C4-2B (cell line): ENCODE data around the gene TMEM116.

Source experiments
- ZFX ChIP-seq: fragments of 450-650 bp; IDR thresholded peaks from 2 replicates; pipeline ENCODE4 v1.6.1; 2017
- TF ChIP-seq, protein P1 (sequence below): fragments of 450-650 bp; conservative IDR thresholded peaks from 2 replicates; pipeline ENCODE4 v1.5.1; 2017; ENCODE audit warnings: mild to moderate bottlenecking

DNA sequence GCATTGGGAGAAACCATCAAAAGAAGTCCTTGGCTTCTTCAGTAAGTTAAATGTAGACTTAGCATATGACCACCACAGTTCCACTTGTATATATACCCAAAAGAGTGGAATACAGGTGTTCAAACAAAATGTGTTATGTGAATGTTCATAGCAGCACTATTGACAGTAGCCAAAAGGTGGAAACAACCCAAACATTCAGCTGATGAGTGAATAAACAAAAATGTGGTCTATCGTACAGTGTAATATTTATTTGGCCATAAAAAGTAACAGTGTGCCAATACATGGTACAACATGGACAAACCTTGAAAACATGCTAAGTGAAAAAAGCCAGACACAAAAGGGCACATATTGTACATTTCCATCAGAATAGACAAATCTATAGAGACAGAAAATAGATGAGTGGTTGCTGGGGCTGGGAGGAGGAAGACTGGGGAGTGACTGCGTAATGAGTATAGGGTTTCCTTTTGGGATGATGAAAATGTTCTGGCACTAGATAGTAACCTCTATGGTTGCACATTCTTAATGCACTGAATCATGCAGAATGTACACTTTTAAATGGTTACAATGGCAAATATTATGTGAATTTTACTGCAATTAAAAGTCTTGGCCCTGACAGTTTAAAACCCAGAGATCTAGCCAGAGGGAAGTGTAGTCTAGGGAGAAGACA, 5.7 kb upstream of the TMEM116 start:
- TF ChIP-seq, protein P1, sequence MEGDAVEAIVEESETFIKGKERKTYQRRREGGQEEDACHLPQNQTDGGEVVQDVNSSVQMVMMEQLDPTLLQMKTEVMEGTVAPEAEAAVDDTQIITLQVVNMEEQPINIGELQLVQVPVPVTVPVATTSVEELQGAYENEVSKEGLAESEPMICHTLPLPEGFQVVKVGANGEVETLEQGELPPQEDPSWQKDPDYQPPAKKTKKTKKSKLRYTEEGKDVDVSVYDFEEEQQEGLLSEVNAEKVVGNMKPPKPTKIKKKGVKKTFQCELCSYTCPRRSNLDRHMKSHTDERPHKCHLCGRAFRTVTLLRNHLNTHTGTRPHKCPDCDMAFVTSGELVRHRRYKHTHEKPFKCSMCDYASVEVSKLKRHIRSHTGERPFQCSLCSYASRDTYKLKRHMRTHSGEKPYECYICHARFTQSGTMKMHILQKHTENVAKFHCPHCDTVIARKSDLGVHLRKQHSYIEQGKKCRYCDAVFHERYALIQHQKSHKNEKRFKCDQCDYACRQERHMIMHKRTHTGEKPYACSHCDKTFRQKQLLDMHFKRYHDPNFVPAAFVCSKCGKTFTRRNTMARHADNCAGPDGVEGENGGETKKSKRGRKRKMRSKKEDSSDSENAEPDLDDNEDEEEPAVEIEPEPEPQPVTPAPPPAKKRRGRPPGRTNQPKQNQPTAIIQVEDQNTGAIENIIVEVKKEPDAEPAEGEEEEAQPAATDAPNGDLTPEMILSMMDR, result no peak
- TF ChIP-seq ZFX, result no peak
